Measurements from ENCODE around the gene DUSP8. TPM values are rescaled to one million over a fixed set of nuclear protein-coding genes. Genes with fewer than 3 reads are reported as not detected.

DUSP8 gene
- total and polyA plus RNA-seq, 9 of the 15 experiments (the other 6 are each of a cell fraction or from before 2014, with no cell fraction given): 0.14 to 2.0 (median 0.86) TPM; not detected in 2

DNA sequence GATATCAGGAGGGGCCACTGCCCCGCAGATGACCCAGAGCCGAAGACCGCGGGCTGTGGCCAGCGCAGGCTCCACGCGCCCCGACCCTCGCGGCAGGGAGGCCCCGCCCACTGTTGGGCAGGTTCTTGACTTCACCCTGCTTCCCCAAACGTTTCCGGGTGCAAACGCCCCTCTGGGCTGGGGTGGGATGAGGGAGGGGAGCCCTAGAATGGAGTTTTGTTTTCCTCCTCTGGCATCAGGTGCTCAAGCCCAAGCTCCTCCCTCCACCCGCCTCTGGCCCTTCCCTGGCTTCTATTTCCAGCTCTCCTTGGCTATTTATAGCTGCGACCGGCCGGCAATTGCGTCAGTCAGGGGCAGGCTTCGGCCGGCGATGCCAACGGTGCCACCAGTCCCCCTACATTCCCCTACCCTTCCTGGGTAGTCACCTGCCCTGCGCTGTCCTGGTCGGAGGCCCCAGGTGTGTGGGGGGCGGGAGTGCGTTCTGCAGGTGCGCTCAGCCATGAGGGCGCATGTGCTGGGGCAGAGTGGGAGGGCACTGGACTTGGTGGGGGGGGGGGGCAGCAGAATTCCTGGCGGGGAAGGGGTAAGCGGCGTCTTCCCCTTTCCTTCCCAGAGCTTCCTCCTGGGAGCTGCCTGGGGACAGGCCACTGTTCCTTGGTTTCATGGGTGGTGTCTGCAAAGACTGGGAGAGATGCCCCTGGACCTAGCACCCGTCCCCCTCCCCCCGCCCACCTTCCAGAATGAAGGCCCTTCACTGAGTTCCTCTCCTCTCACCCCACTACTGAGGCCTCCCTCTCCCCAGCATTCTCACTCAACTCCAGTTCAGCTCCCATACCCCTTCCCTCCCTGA, 23.6 kb downstream of the DUSP8 start:
- ChIA-PET CTCF (ENCODE audit: low intra/inter-chr PET ratio) (no interaction called here), POLR2A (interaction anchor here (0.6 to 1.0 kb wide), 4 partner anchors 26 to 1830 kb away, joined by 3 to 4 read pairs (median 3); no protein-coding TSS in a partner anchor)
- H3K4me2 ChIP-seq (ENCODE audit: insufficient read depth, low read length): no peak overlapping the region; the same call in 1 of the 2 replicates
- no peaks in the 10 kb centered on the region for H3K79me2 ChIP-seq (ENCODE audit: control insufficient read depth, insufficient read depth, low read length)
- no peaks in the 10 kb centered on the region for H3K9me3 ChIP-seq (replicated peaks; ENCODE audit: control insufficient read depth, insufficient read depth, low read depth, low read length)
- H3K27ac ChIP-seq (ENCODE audit: extremely low read depth, low read depth, low read length): no peak overlapping the region
- BruUV-seq (replicated peaks): no TSS peak
- ATAC-seq (peak; percentile 33), DNase-seq (ENCODE audit: extremely low read depth in 1 of 4, low spot score in 3 of 4) (peak in 2 of 4 experiments; percentile 23 to 49), FAIRE-seq (no peak)
- no peaks in the 10 kb centered on the region for H3K9me1 ChIP-seq (ENCODE audit: control insufficient read depth, insufficient read depth, low read length)
- peaks cover 0 to 44% of the 10 kb centered on the region in 2 experiments; a peak in 3 of 5 replicates for H3K4me1 ChIP-seq (replicated peaks in 1 of 2; ENCODE audit: control insufficient read depth in 2 of 2, insufficient read depth in 2 of 2, low read length in 2 of 2)
- H4K20me1 ChIP-seq (replicated peaks; ENCODE audit: control insufficient read depth, insufficient read depth, low read length): peaks cover 3% of the 10 kb centered on the region; the same call in 1 of the 2 replicates
- intact Hi-C loops (cut with micrococcal nuclease) (no loop called here), in situ Hi-C loops (cut with MboI) (no loop called here)
- WGBS (ENCODE audit: insufficient coverage, low coverage, missing lambda C conversion rate): 6% methylated on average over 21 of the region's 34 CpGs
- H3K27me3 ChIP-seq (ENCODE audit: control insufficient read depth in 2 of 2, insufficient read depth in 2 of 2, low read length in 2 of 2): peaks cover 0 to 5% of the 10 kb centered on the region in 2 experiments; a peak in 1 of 5 replicates
- no peak overlapping the region; a peak in 1 of 4 replicates for H3K9ac ChIP-seq (ENCODE audit: insufficient read depth in 1 of 2, low read depth in 2 of 2, low read length in 2 of 2)
- no peak overlapping the region for H2AFZ ChIP-seq (ENCODE audit: low read depth, low read length)
- H3K36me3 ChIP-seq (ENCODE audit: control insufficient read depth, insufficient read depth, low read length): no peaks in the 10 kb centered on the region
- H3K4me3 ChIP-seq: no peak overlapping the region
- peak; percentile 41; the same call in 1 of the 2 replicates for TF ChIP-seq CEBPB (tag; IDR thresholded peaks at IDR 0.05)
- no peak for TF ChIP-seq SRF (CRISPR knock-in tag; IDR thresholded peaks at IDR 0.05)
- TF ChIP-seq USF1 (CRISPR knock-in tag; IDR thresholded peaks at IDR 0.05): 0 out of 2 replicates have a peak, but pooled peaks have one; percentile 26
- TF ChIP-seq ZNF263 (CRISPR knock-in tag; IDR thresholded peaks at IDR 0.05; ENCODE audit: borderline replicate concordance): no peak
- no peak for TF ChIP-seq NR2C2 (CRISPR knock-in tag; IDR thresholded peaks at IDR 0.05)
- TF ChIP-seq NR2C2 (tag; IDR thresholded peaks at IDR 0.05): peak; percentile 60; the same call in 1 of the 2 replicates
- peak; percentile 24 to 39; a peak in 2 of 4 replicates for TF ChIP-seq NRF1 (conservative IDR thresholded peaks at IDR 0.05 in 1 of 2, IDR thresholded peaks at IDR 0.05 in 1 of 2)
- TF ChIP-seq CEBPG (CRISPR knock-in tag; IDR thresholded peaks at IDR 0.05): peak; percentile 78
- TF ChIP-seq CEBPG (tag; conservative IDR thresholded peaks at IDR 0.05 in 1 of 2, IDR thresholded peaks at IDR 0.05 in 1 of 2): peak; percentile 40 to 53; a peak in 3 of 4 replicates
- no peak for TF ChIP-seq RBBP5 (IDR thresholded peaks at IDR 0.05; ENCODE audit: borderline replicate concordance, insufficient read depth, low read length, poor library complexity, severe bottlenecking)
- TF ChIP-seq CBX5 (IDR thresholded peaks at IDR 0.05; ENCODE audit: borderline replicate concordance, low read depth): no peak
- no peak for TF ChIP-seq SP1 (CRISPR knock-in tag; IDR thresholded peaks at IDR 0.05)
- TF ChIP-seq RBFOX2 (IDR thresholded peaks at IDR 0.05; ENCODE audit: low read depth, low read length): peak; percentile 47
- no peak for TF ChIP-seq ZNF354B (CRISPR knock-in tag; IDR thresholded peaks at IDR 0.05)
- no peak for TF ChIP-seq C11orf30 (IDR thresholded peaks at IDR 0.05; ENCODE audit: low read depth)
- peak; percentile 52; the same call in 1 of the 2 replicates for TF ChIP-seq ATF3 (IDR thresholded peaks at IDR 0.05)
- no peak for TF ChIP-seq ATF3 (CRISPR knock-in tag; conservative IDR thresholded peaks at IDR 0.05)
- TF ChIP-seq PHB (CRISPR knock-in tag; IDR thresholded peaks at IDR 0.05): no peak
- TF ChIP-seq KAT8 (IDR thresholded peaks at IDR 0.05; ENCODE audit: low read depth): no peak
- TF ChIP-seq SAFB (IDR thresholded peaks at IDR 0.05; ENCODE audit: borderline replicate concordance, low read depth, low read length): no peak
- TF ChIP-seq POLR2B (IDR thresholded peaks at IDR 0.05; ENCODE audit: low read depth, partially characterized antibody): no peak
